H1 (cell line): ENCODE results near the gene CAPG. TPM values are rescaled to one million over a fixed set of nuclear protein-coding genes. Genes with fewer than 3 reads are reported as not detected.

ENCODE experiments used
- CTCF ChIA-PET: fragments of 300-600 bp; sonication (Branson Sonifier 250); formaldehyde crosslinking; loops from one replicate; lab custom pipeline; 2021; ENCODE audit not compliant: partially characterized antibody; lab: Charles Lee
- POLR2A ChIA-PET: fragments of 300-600 bp; sonication (Branson Sonifier 250); formaldehyde crosslinking; loops from one replicate; lab custom pipeline; 2021; ENCODE audit warnings: inconsistent platforms; ENCODE audit not compliant: partially characterized antibody; lab: Charles Lee
- DNase-seq, 2 experiments: peaks; one replicate each; pipeline versions ENCODE4 v3.0.0 to v3.0.0-alpha.2; 2010 to 2022; ENCODE audit warnings: low spot score in 2 of 2, low read depth in 1 of 2, mixed read lengths in 1 of 2
- FAIRE-seq: peaks from 2 replicates; lab custom pipeline; 2011; peaks lifted over from hg19 to GRCh38; lab: Jason Lieb, UNC
- H2AFZ ChIP-seq: 2 replicates; pipeline ENCODE4 v1.8.1; 2012; ENCODE audit warnings: low read length, inconsistent platforms
- H2AK5ac ChIP-seq: 2 replicates; pipeline ENCODE4 v1.6.1; 2013; ENCODE audit warnings: low read depth, low read length
- H2BK120ac ChIP-seq: replicated peaks from 2 replicates; pipeline ENCODE3; 2013; ENCODE audit warnings: low read depth, low read length, inconsistent platforms
- H2BK12ac ChIP-seq: 2 replicates; pipeline ENCODE4 v1.6.1; 2013; ENCODE audit warnings: low read depth, low read length
- H2BK15ac ChIP-seq: 2 replicates; pipeline ENCODE4 v1.6.1; 2013; ENCODE audit warnings: low read length
- H2BK20ac ChIP-seq: 2 replicates; pipeline ENCODE4 v1.6.1; 2013; ENCODE audit warnings: low read length
- H2BK5ac ChIP-seq: 2 replicates; pipeline ENCODE4 v1.6.1; 2013; ENCODE audit warnings: low read depth, low read length
- H3K14ac ChIP-seq: 2 replicates; pipeline ENCODE4 v1.6.1; 2013; ENCODE audit warnings: inconsistent platforms; ENCODE audit not compliant: insufficient read length
- H3K18ac ChIP-seq: 2 replicates; pipeline ENCODE4 v1.6.1; 2013; ENCODE audit warnings: low read length; ENCODE audit errors: extremely low read depth
- H3K23ac ChIP-seq: 2 replicates; pipeline ENCODE4 v1.6.1; 2013; ENCODE audit warnings: inconsistent platforms; ENCODE audit not compliant: insufficient read length
- H3K23me2 ChIP-seq: 2 replicates; pipeline ENCODE4 v1.6.1; 2013; ENCODE audit warnings: low read depth, low read length
- H3K27ac ChIP-seq: 2 replicates; pipeline ENCODE4 v1.6.1; 2011; ENCODE audit warnings: low read depth, low read length, inconsistent platforms
- H3K27me3 ChIP-seq, 4 experiments: replicated peaks in 1 of 4; 1 replicate in 1 of 4; 2 replicates in 3 of 4; pipeline versions ENCODE4 v1.6.1 to v1.8.1; 2011 to 2013; ENCODE audit warnings: low read length in 3 of 4, mild to moderate bottlenecking in 3 of 4, inconsistent platforms in 2 of 4, mixed read lengths in 2 of 4, moderate library complexity in 1 of 4; ENCODE audit not compliant: control insufficient read depth in 3 of 4, insufficient read depth in 3 of 4; ENCODE audit errors: extremely low read depth in 1 of 4
- H3K36me3 ChIP-seq, 4 experiments: 2 replicates each; pipeline versions ENCODE4 v1.6.1 to v1.8.1; 2011 to 2013; ENCODE audit warnings: mild to moderate bottlenecking in 4 of 4, low read length in 3 of 4, moderate library complexity in 2 of 4, control low read depth in 1 of 4, inconsistent platforms in 1 of 4; ENCODE audit not compliant: insufficient read depth in 4 of 4, control insufficient read depth in 2 of 4
- H3K4ac ChIP-seq: replicated peaks from 2 replicates; pipeline ENCODE3; 2013; ENCODE audit warnings: low read length, low read depth, mixed read lengths, inconsistent platforms; ENCODE audit not compliant: insufficient read length
- H3K4me1 ChIP-seq, 4 experiments: replicated peaks in 1 of 4; 1 replicate in 1 of 4; 2 replicates in 3 of 4; pipeline versions ENCODE4 v1.6.1 to v1.8.1; 2011 to 2013; ENCODE audit warnings: low read length in 3 of 4, inconsistent platforms in 2 of 4, mixed read lengths in 1 of 4; ENCODE audit not compliant: insufficient read depth in 4 of 4, control insufficient read depth in 3 of 4
- H3K4me2 ChIP-seq, 2 experiments: 2 replicates each; pipeline versions ENCODE4 v1.6.1 to v1.8.1; 2011 to 2013; ENCODE audit warnings: low read depth in 2 of 2, low read length in 2 of 2, control low read depth in 1 of 2, inconsistent platforms in 1 of 2, mild to moderate bottlenecking in 1 of 2; ENCODE audit not compliant: insufficient read depth in 1 of 2
- H3K4me3 ChIP-seq, 4 experiments: fragments of 200-600, 300-600 bp in 1 of 4; sonication (generic), shearing (Covaris generic), sonication (Bioruptor Twin) in 1 of 4; 2 replicates each; pipeline versions ENCODE4 v1.5.1 to v1.8.1; 2011 to 2016; ENCODE audit warnings: low read length in 4 of 4, low read depth in 3 of 4, control low read depth in 2 of 4, inconsistent platforms in 2 of 4, mild to moderate bottlenecking in 2 of 4, mixed read lengths in 1 of 4, moderate library complexity in 1 of 4; ENCODE audit not compliant: insufficient read depth in 2 of 4; ENCODE audit errors: extremely low read depth in 1 of 4
- H3K56ac ChIP-seq: replicated peaks from 2 replicates; pipeline ENCODE3; 2013; ENCODE audit warnings: low read depth, mild to moderate bottlenecking, mixed read lengths, low read length, inconsistent platforms; ENCODE audit not compliant: insufficient read length
- H3K79me1 ChIP-seq: 2 replicates; pipeline ENCODE4 v1.6.1; 2013; ENCODE audit warnings: low read depth, low read length, control low read depth
- H3K79me2 ChIP-seq, 2 experiments: 2 replicates each; pipeline versions ENCODE4 v1.6.1 to v1.8.1; 2012 to 2013; ENCODE audit warnings: low read length in 2 of 2, mild to moderate bottlenecking in 2 of 2, inconsistent platforms in 1 of 2; ENCODE audit not compliant: insufficient read depth in 2 of 2, control insufficient read depth in 1 of 2
- H3K9ac ChIP-seq, 4 experiments: replicated peaks in 1 of 4; 1 replicate in 1 of 4; 2 replicates in 3 of 4; pipeline versions ENCODE4 v1.6.1 to v1.8.1; 2011 to 2013; ENCODE audit warnings: low read depth in 3 of 4, low read length in 3 of 4, control low read depth in 2 of 4, mild to moderate bottlenecking in 2 of 4, moderate library complexity in 2 of 4, inconsistent platforms in 1 of 4; ENCODE audit errors: extremely low read depth in 1 of 4
- H3K9me3 ChIP-seq, 2 experiments: 2 replicates each; pipeline versions ENCODE4 v1.6.1 to v1.8.1; 2012 to 2013; ENCODE audit warnings: mild to moderate bottlenecking in 2 of 2, moderate library complexity in 2 of 2, control low read depth in 1 of 2, inconsistent platforms in 1 of 2, low read depth in 1 of 2, low read length in 1 of 2, mixed read lengths in 1 of 2; ENCODE audit not compliant: insufficient read depth in 2 of 2
- H4K20me1 ChIP-seq, 2 experiments: replicated peaks in 1 of 2; 2 replicates each; pipeline versions ENCODE3 to v1.8.1; 2011 to 2013; ENCODE audit warnings: inconsistent platforms in 2 of 2, low read length in 2 of 2, mild to moderate bottlenecking in 1 of 2; ENCODE audit not compliant: insufficient read depth in 2 of 2, control insufficient read depth in 1 of 2
- H4K5ac ChIP-seq: 2 replicates; pipeline ENCODE4 v1.6.1; 2013; ENCODE audit warnings: low read length, low read depth, mixed read lengths, inconsistent platforms; ENCODE audit not compliant: insufficient read length
- H4K8ac ChIP-seq: 2 replicates; pipeline ENCODE4 v1.8.0; 2013; ENCODE audit warnings: mild to moderate bottlenecking, moderate library complexity, low read length, inconsistent platforms; ENCODE audit not compliant: insufficient read depth; ENCODE audit errors: extremely low read depth
- H4K91ac ChIP-seq: replicated peaks from 2 replicates; pipeline ENCODE3; 2013; ENCODE audit warnings: low read length, mixed read lengths, inconsistent platforms; ENCODE audit not compliant: insufficient read length
- E2F6 ChIP-seq: IDR thresholded peaks from 2 replicates; pipeline ENCODE4 v1.6.1; 2012; ENCODE audit warnings: inconsistent platforms
- POLR2AphosphoS5 ChIP-seq: IDR thresholded peaks from 2 replicates; pipeline ENCODE4 v1.6.1; 2011; ENCODE audit warnings: low read depth, low read length
- RAD21 ChIP-seq, 2 experiments: IDR thresholded peaks in 1 of 2; conservative IDR thresholded peaks in 1 of 2; 2 replicates each; pipeline ENCODE4 v1.6.1; 2011; ENCODE audit warnings: low read depth in 2 of 2, low read length in 2 of 2, improper control_type of control experiment in 1 of 2, inconsistent platforms in 1 of 2, mild to moderate bottlenecking in 1 of 2, moderate library complexity in 1 of 2
- RNF2 ChIP-seq: fragments of 200-900, 300-1000 bp; sonication (generic); IDR thresholded peaks from 2 replicates; pipeline ENCODE4 v1.7.1; 2016; ENCODE audit warnings: borderline replicate concordance, low read depth, mild to moderate bottlenecking, antibody characterized with exemption, low read length; ENCODE audit not compliant: poor library complexity, severe bottlenecking; ENCODE audit errors: missing control alignments
- SP2 ChIP-seq: IDR thresholded peaks from 2 replicates; pipeline ENCODE4 v1.6.1; 2012; ENCODE audit warnings: mild to moderate bottlenecking, low read length, inconsistent platforms
- USF2 ChIP-seq: IDR thresholded peaks from 2 replicates; pipeline ENCODE4 v1.6.1; 2011; ENCODE audit warnings: low read length, improper control_type of control experiment
- WGBS, 2 experiments: shearing (Covaris generic) in 1 of 2; methylation state at CpG; one replicate each; pipeline versions ENCODE4 v1.1.6 to v1.1.7; 2013 to 2015; ENCODE audit warnings: low lambda C conversion rate in 2 of 2, mixed read lengths in 2 of 2, inconsistent platforms in 1 of 2, low coverage in 1 of 2, missing lambda C conversion rate in 1 of 2; ENCODE audit not compliant: insufficient replicate concordance in 2 of 2, insufficient coverage in 1 of 2, insufficient read length in 1 of 2; ENCODE audit errors: extremely low coverage in 1 of 2, missing lambda C conversion rate in 1 of 2; 5-methylcytosine and 5-hydroxymethylcytosine counted together
- polyA plus RNA-seq, 7 experiments: library from polyadenylated mRNA; depleted of rRNA in 3 of 7; stranded (reverse) in 5 of 7; unstranded in 2 of 7; fragments of >200 nt in 5 of 7; fragments of 200-250 nt in 2 of 7; gene quantifications; 1 replicate in 5 of 7; 2 replicates in 1 of 7; 4 replicates in 1 of 7; pipeline versions ENCODE4 v1.2.1 to v1.2.3, GENCODE V29; 2011 to 2013; ENCODE audit warnings: missing spikeins in 2 of 7, mixed read lengths in 2 of 7
- total RNA-seq: library from RNA; stranded (reverse); fragmentation: NEBNext Ultra II Directional; extraction: Animal tissue kit (Norgen Biotek cat#: 25700); gene quantifications from 2 replicates; pipeline ENCODE4 v1.2.1, GENCODE V29; 2021

CAPG gene
- total and polyA plus RNA-seq, 2 of the 8 experiments (the other 6 are each of a cell fraction or from before 2014, with no cell fraction given): 80.5 to 89.0 TPM

GRCh38 chr2:85441864-85442263, 31.7 kb upstream of the CAPG start:
- no peak for TF ChIP-seq POLR2AphosphoS5
- TF ChIP-seq RNF2: no peak
- TF ChIP-seq USF2: no peak
- TF ChIP-seq SP2: no peak
- no peak for TF ChIP-seq RAD21 (IDR thresholded peaks at IDR 0.05 in 1 of 2, conservative IDR thresholded peaks at IDR 0.05 in 1 of 2; ENCODE audit: low read depth in 2 of 2, low read length in 2 of 2)
- TF ChIP-seq E2F6: no peak
- Histone ChIP-seq H3K9me3 (no peaks in the 10 kb centered on the region), H3K23ac (no peak overlapping the region), H2AFZ (peak overlapping the region; percentile 60; the same call in 1 of the 2 replicates), H3K27me3 (peaks cover 0 to 5% (median 3%) of the 10 kb centered on the region in 4 experiments; a peak in 4 of 7 replicates), H3K4me2 (no peak overlapping the region), H3K27ac (no peak overlapping the region), H3K18ac (no peak overlapping the region), H3K14ac (no peak overlapping the region), H4K8ac (no peak overlapping the region), H2BK12ac (no peak overlapping the region), H3K79me1 (no peaks in the 10 kb centered on the region; the same call in 1 of the 2 replicates), H2BK20ac (no peak overlapping the region), H4K91ac (no peak overlapping the region), H2BK15ac (no peak overlapping the region), H2BK5ac (no peak overlapping the region), H3K9ac (no peak overlapping the region), H3K79me2 (no peaks in the 10 kb centered on the region), H4K5ac (no peak overlapping the region), H3K4me1 (peaks cover 6 to 21% (median 13%) of the 10 kb centered on the region in 4 experiments), H3K36me3 (no peaks in the 10 kb centered on the region), H3K4ac (no peak overlapping the region), H2BK120ac (no peak overlapping the region), H3K4me3 (no peak overlapping the region), H3K23me2 (peaks cover 2% of the 10 kb centered on the region; the same call in 1 of the 2 replicates), H3K56ac (no peak overlapping the region), H2AK5ac (no peak overlapping the region), H4K20me1 (no peaks in the 10 kb centered on the region)
- DNase-seq (no peak), FAIRE-seq (no peak)
- ChIA-PET POLR2A (interaction anchor here (0.8 to 55.3 kb wide), 6 partner anchors 8 to 105 kb away, joined by 3 to 1889 read pairs (median 6); partner anchors contain the start of genes GGCX and MAT2A), CTCF (interaction anchor here (0.8 to 4.4 kb wide), 5 partner anchors 10 to 48 kb away, joined by 3 to 19 read pairs (median 4); partner anchors contain the start of gene SH2D6)
- WGBS, 2 experiments: 86% methylated on average over 4 of the region's 4 CpGs; no CpG with 5 or more reads in 1 of the 2 experiments
